Ovary (tissue), 3 donors: ENCODE results near the gene INHBB.

Experiments
- POLR2A ChIP-seq: fragments of 450-650 bp; IDR thresholded peaks from one replicate; pipeline ENCODE4 v1.6.1; 2017; ENCODE audit warnings: antibody characterized with exemption, mild to moderate bottlenecking, moderate library complexity
- TF ChIP-seq, protein P1 (sequence below), 3 donors: fragments of 450-650 bp in 2 of 3; fragments of 200-600 bp in 1 of 3; IDR thresholded peaks; one replicate each; pipeline versions ENCODE4 v1.5.1 to v1.8.0; 2016 to 2022; ENCODE audit warnings: antibody characterized with exemption in 3 of 3, mild to moderate bottlenecking in 1 of 3
- donor health status: DM: no; HTN: no; CAD: no.

DNA sequence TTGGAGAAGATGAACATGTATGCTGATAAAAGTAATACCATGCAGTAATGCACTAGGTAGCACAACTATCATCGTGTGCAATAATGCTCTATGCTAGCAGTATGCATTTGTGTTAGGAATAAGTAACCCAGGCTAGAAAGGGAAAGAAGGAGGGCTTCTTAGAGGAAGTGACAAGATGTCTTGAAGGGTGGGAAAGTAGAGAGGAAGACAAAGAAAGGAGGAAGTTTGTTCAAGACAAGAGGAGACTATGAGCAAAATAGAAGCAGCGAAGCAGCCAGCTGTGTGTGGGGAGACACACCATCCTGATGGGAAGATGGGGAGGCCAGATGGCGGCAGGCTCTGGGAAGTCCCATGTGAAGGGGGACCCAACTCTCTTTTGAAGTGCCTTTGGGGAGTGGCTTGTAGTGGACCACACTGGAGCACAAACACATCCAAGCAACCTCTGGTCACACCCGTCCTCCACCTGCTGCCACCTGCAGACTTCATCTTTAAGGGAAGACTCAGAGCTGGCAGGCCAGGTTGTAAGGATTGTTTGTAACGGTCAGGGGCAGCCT is 39.9 kb upstream of the INHBB start:
- TF ChIP-seq, protein P1, sequence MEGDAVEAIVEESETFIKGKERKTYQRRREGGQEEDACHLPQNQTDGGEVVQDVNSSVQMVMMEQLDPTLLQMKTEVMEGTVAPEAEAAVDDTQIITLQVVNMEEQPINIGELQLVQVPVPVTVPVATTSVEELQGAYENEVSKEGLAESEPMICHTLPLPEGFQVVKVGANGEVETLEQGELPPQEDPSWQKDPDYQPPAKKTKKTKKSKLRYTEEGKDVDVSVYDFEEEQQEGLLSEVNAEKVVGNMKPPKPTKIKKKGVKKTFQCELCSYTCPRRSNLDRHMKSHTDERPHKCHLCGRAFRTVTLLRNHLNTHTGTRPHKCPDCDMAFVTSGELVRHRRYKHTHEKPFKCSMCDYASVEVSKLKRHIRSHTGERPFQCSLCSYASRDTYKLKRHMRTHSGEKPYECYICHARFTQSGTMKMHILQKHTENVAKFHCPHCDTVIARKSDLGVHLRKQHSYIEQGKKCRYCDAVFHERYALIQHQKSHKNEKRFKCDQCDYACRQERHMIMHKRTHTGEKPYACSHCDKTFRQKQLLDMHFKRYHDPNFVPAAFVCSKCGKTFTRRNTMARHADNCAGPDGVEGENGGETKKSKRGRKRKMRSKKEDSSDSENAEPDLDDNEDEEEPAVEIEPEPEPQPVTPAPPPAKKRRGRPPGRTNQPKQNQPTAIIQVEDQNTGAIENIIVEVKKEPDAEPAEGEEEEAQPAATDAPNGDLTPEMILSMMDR (IDR thresholded peaks at IDR 0.05): no peak
- TF ChIP-seq POLR2A: no peak
